ENCODE results near the gene SLC12A7. TPM values are rescaled to one million over a fixed set of nuclear protein-coding genes. Genes with fewer than 3 reads are reported as not detected.
A peak's percentile ranks its signal among the peaks of the same experiment; 100 is the strongest.

SLC12A7 gene
- total RNA-seq, 1 donor from 2014 or later = 49.5 TPM

- no peak for TF ChIP-seq CTCF (IDR thresholded peaks at IDR 0.05)
- intact Hi-C loops (cut with DNase I) = no loop called here
- no peak overlapping the region for H3K4me3 ChIP-seq
- ATAC-seq = peak in 1 of 2 donors; percentile 6
- no peak overlapping the region for H3K27ac ChIP-seq
- peaks cover 81% of the 10 kb centered on the region for H3K36me3 ChIP-seq
- H3K27me3 ChIP-seq (ENCODE audit: low read depth) = no peaks in the 10 kb centered on the region
- H3K9me3 ChIP-seq = no peaks in the 10 kb centered on the region
- no peaks in the 10 kb centered on the region for H3K4me1 ChIP-seq
- DNase-seq = no peak
These were observed 33.0 kb downstream of the SLC12A7 start for GRCh38 chr5:1078851-1079250.

- no peaks in the 10 kb centered on the region for H3K9me3 ChIP-seq
- intact Hi-C loops (cut with DNase I) = no loop called here
- ATAC-seq = no peak
- DNase-seq = no peak
- no peak overlapping the region for H3K4me3 ChIP-seq
- H3K36me3 ChIP-seq = peaks cover 81% of the 10 kb centered on the region
- no peaks in the 10 kb centered on the region for H3K4me1 ChIP-seq
- no peaks in the 10 kb centered on the region for H3K27me3 ChIP-seq (ENCODE audit: low read depth)
- no peak for TF ChIP-seq CTCF (IDR thresholded peaks at IDR 0.05)
- no peak overlapping the region for H3K27ac ChIP-seq
These were observed 33.7 kb downstream of the SLC12A7 start for GRCh38 chr5:1078206-1078605.

- H3K4me1 ChIP-seq = no peaks in the 10 kb centered on the region
- peaks cover 80% of the 10 kb centered on the region for H3K36me3 ChIP-seq
- TF ChIP-seq CTCF (IDR thresholded peaks at IDR 0.05) = no peak
These were observed 34.3 kb downstream of the SLC12A7 start for GRCh38 chr5:1077491-1078020.

GRCh38 chr5:1077026-1077425 is 34.8 kb downstream of the SLC12A7 start:
- no peak for TF ChIP-seq CTCF (IDR thresholded peaks at IDR 0.05)
- no peaks in the 10 kb centered on the region for H3K4me1 ChIP-seq
- H3K27me3 ChIP-seq (ENCODE audit: low read depth) = no peaks in the 10 kb centered on the region
- H3K9me3 ChIP-seq = no peaks in the 10 kb centered on the region
- H3K36me3 ChIP-seq = peaks cover 80% of the 10 kb centered on the region
- intact Hi-C loops (cut with DNase I) = no loop called here
- no peak overlapping the region for H3K4me3 ChIP-seq
- ATAC-seq (no peak), DNase-seq (no peak)
- no peak overlapping the region for H3K27ac ChIP-seq

More at GRCh38 chr5:1077491-1078020, 34.3 kb downstream of the SLC12A7 start:
- DNase-seq = no peak
- no peak overlapping the region for H3K27ac ChIP-seq
- intact Hi-C loops (cut with DNase I) = no loop called here
- no peak for ATAC-seq
- H3K4me3 ChIP-seq = no peak overlapping the region
- H3K27me3 ChIP-seq (ENCODE audit: low read depth) = no peaks in the 10 kb centered on the region
- H3K9me3 ChIP-seq = no peaks in the 10 kb centered on the region

- no peak for ATAC-seq
- Histone ChIP-seq H3K9me3 (no peaks in the 10 kb centered on the region), H3K27me3 (ENCODE audit: low read depth) (no peaks in the 10 kb centered on the region), H3K4me1 (no peaks in the 10 kb centered on the region), H3K27ac (no peak overlapping the region), H3K4me3 (no peak overlapping the region), H3K36me3 (peaks cover 75% of the 10 kb centered on the region)
- no peak for DNase-seq
- no peak for TF ChIP-seq CTCF (IDR thresholded peaks at IDR 0.05)
- intact Hi-C loops (cut with DNase I) = no loop called here
These were observed 35.5 kb downstream of the SLC12A7 start for GRCh38 chr5:1076406-1076805.
